GM18505 (cell line): ENCODE results near the gene OR51S1.
"Not testable (repeated sequence)": the region's sequence is repeated elsewhere in the genome, so short reads cannot be mapped to it uniquely, and the experiment has no call there.

ENCODE experiments used
- ATAC-seq: cut with Tn5 transposase; IDR thresholded peaks from one replicate; pipeline ENCODE4 v1.9.1; 2021; ENCODE audit not compliant: unreplicated experiment
- POLR2A ChIP-seq: IDR thresholded peaks from 4 replicates; pipeline ENCODE4 v1.6.1; 2011; ENCODE audit warnings: borderline replicate concordance; ENCODE audit not compliant: insufficient read depth, insufficient read length; ENCODE audit errors: extremely low read depth

OR51S1 gene

DNA sequence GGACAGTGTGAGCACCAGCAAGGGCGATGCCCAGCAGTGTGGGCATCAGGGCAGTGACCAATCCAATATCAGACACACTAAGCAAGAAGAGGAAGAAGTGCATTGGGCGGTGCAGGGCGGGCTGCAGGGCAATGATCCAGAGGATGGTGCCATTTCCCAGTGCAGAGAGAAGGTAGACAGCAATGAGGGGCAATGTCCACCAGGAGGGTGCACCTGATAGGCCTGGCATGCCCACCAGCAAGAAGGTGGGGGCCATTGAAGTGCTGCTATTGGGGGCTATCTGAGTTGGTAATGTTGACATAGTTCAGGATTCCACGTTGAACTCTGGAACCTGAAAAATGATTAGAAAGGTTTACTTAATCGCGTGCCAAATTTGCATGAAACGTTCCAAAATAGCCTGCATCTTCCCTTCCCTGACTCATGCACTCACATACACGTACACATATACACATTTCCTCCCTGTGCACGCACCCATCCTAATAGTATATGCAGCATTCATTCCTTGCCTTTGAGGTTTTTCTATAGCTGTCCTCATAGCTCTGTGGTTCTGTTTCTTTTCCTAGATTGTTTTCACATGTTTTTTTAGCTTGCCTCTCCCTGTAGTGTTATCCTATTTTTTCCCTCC, at the start of gene OR51S1:
OR51S1 (minus strand) TSS at position 301 of the 625 bp plus-strand sequence; CDS start at position 301, 0 bp downstream.
- ATAC-seq, result no peak
- TF ChIP-seq POLR2A, result no peak

DNA sequence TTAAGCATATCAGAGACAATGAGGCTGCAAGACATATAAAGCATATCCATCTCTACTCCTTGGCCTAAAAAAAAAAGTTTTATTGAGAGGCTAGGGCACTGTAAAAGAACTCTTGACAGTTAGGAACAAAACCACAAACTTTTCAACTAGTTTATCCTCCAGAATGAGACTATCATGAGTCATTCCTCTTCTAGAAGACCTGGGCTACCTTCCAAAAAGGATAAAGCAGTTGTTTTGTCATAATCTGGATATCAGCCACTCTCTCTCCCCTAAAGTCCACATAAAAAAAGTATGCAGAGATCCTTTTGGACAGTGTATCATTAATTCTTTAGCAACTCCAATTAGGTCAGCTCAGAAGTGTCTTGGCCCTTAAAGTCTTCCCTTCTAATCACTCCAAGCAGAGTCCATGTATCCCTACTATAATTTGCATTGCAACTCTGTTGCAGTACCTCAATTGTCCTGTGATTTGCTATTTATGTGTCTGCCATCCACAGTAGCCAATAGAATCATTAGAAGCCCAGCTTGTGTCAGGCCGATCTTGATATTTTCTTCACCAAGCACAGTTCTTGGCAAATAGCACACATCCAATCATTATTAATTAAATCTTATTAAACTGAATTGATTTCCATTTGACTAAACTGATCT, 43.1 kb upstream of the OR51S1 start:
- no peak for TF ChIP-seq POLR2A
- ATAC-seq, result no peak

DNA sequence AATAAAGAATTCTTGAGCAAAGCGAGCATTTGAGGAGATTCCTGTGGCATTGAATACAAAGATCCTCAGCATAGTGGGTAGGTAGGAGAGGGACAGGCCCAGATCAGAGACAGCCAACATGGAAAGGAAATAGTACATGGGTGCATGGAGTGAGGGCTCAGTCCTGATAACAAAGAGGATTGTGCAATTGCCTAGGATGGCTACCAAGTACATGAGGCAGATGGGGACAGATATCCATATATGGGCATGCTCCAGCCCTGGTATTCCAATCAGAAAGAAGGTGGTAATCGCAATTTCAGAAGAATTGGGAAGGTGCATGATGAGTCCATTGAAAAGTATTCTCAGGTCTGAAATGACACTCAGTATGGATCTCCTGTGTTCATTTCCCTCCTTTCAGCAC, 41.3 kb upstream of the OR51S1 start:
- no peak for TF ChIP-seq POLR2A
- no peak for ATAC-seq

GRCh38 chr11:4887591-4887990, 38.6 kb upstream of the OR51S1 start:
- ATAC-seq, result no peak
- TF ChIP-seq POLR2A, result no peak

DNA sequence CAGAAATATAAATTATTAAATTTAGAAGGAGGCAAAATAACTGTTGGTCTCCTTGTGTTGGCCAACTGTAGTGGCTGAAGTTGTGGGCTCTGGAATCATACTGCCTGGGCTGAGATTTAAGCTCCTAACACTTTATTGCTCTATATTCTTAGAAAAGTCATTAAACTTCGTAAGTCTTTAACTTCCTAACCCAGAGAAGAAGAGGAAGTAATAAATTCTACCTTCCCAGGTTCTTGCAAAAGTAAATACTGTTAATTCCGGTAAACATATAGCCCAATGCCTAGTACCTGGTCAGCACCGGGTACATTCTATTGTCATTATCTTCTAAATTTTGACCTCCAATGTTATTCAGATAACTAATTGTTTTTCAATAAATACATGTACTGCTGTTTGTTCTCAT, 37.2 kb upstream of the OR51S1 start:
- TF ChIP-seq POLR2A, result no peak
- no peak for ATAC-seq

GRCh38 chr11:4884361-4884760, 35.4 kb upstream of the OR51S1 start:
- no peak for TF ChIP-seq POLR2A
- ATAC-seq, result no peak

DNA sequence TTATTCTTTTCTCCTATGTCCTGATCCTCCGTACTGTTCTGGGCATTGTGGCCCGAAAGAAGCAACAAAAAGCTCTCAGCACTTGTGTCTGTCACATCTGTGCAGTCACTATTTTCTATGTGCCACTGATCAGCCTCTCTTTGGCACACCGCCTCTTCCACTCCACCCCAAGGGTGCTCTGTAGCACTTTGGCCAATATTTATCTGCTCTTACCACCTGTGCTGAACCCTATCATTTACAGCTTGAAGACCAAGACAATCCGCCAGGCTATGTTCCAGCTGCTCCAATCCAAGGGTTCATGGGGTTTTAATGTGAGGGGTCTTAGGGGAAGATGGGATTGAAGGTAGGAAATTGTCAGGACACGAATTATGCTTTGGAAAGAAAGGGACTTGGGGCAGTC, 33.5 kb upstream of the OR51S1 start:
- no peak for ATAC-seq
- TF ChIP-seq POLR2A, result no peak

DNA sequence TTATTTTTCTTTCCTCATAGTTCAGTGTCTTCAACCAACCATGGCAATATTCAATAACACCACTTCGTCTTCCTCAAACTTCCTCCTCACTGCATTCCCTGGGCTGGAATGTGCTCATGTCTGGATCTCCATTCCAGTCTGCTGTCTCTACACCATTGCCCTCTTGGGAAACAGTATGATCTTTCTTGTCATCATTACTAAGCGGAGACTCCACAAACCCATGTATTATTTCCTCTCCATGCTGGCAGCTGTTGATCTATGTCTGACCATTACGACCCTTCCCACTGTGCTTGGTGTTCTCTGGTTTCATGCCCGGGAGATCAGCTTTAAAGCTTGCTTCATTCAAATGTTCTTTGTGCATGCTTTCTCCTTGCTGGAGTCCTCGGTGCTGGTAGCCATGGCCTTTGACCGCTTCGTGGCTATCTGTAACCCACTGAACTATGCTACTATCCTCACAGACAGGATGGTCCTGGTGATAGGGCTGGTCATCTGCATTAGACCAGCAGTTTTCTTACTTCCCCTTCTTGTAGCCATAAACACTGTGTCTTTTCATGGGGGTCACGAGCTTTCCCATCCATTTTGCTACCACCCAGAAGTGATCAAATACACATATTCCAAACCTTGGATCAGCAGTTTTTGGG, 33.0 kb upstream of the OR51S1 start, which contains the start of gene OR51T1:
OR51T1 (plus strand) TSS at position 41 of the 641 bp plus-strand sequence; CDS start at position 41, 0 bp downstream.
- ATAC-seq, result no peak

DNA sequence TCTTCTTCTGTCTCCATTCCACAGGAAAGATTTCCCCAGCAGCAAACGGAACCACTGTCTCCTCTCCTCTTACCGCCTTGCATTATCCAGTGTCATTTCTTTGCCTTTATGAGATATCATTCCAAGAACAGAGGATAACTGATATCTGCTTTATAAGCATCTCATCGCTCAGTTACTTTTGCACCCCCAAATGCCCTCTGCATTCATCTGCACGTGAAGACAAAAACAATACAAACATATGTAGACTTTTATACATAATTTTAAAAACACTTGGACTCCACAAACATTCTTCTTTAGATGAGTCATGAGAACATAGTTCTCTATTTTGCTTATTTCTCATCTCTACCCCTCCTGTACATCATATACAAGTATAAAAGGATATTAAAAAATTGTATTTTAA, 32.2 kb upstream of the OR51S1 start:
- TF ChIP-seq POLR2A, result no peak
- ATAC-seq, result no peak

More for the DNA sequence above, 33.0 kb upstream of the OR51S1 start, which contains the start of gene OR51T1:
- no peak for TF ChIP-seq POLR2A

DNA sequence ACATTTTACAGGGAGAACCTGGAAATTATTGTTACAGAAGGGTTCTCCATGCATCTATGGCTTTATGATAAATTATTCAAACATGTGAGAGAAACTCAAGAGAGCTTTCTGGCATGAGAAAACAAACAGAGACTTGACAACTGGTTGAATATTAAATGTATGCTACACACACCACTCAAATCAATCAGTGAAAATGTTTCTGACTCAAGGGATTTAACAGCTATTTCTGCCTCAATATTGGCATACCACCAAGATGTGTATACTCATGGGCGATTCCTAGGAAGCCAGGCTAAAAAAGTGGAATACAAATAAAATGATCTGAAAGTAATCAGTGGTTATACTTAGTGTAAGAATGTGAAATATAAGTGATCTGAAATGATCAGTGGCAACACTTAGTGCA, 16.8 kb upstream of the OR51S1 start:
- no peak for ATAC-seq
- no peak for TF ChIP-seq POLR2A

DNA sequence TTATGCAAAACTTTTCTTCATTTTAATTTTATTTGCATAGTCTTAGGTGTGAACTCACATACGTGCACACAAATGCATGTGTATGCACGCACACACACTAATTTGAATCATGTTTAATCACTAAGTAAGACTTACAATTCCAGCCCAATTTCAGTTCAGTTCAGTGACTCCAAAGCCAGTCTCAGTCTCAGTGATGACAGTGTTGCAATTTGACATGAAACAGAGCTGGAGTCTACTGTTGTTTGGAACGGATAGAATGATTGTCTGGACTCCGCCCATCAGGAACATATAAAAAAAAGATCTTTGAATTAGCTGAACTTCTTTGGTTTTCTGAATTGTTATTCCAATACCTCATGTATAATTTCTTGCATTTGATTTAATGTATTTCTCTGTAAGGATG, 14.9 kb upstream of the OR51S1 start:
- no peak for TF ChIP-seq POLR2A
- ATAC-seq, result no peak

DNA sequence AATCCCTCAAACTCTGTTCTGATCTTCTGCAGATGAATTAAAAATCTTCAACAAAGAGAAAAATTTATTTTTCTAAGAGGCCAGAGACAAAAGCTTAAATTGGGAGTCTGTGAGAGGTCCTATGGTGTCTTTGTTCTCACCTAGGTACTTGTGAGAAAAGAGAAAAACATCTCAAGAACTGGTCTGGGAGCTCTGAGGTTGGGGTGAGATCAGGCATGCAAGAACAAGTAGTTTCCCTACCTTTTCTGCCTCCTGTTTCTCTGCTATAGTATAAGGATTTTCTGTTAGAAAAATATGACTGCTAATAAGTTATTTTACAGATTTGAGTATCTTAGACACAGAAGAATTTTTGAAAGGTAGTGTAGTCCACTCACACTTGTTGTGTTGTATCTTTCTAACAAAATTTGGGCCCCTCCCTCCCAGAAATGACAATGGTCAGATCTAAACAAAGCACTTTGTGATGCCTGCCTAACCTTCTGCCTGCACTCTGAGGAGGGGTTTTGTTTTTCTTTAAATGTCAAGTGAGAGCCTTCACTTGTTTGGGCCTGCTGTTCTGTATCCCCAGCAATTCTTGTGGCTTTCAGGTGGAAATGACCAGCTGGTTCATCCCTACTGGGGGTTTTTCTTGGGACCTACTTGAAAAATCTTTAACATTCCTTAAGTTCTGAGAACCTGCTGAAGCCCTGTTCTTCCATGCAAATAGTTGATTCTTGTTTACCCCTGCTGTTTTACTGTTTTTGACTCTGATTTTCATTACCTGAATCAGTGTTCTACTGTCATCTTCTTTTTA, 13.6 kb upstream of the OR51S1 start:
- no peak for ATAC-seq
- TF ChIP-seq POLR2A, result no peak

GRCh38 chr11:4854286-4854685, 5.3 kb upstream of the OR51S1 start:
- not testable (repeated sequence) for ATAC-seq
